Spinal cord (tissue), 10 donors: Measurements from ENCODE around the gene TMEM201. TPM values are rescaled to one million over a fixed set of nuclear protein-coding genes. Genes with fewer than 3 reads are reported as not detected.

ENCODE experiments used
- DNase-seq, 6 donors: peaks; one replicate each; pipeline versions ENCODE4 v3.0.0 to v3.0.0-alpha.2; 2013 to 2015; ENCODE audit warnings: low spot score in 6 of 6, low read depth in 4 of 6
- H3K27ac ChIP-seq: one replicate; pipeline ENCODE4 v1.5.1; 2013; ENCODE audit warnings: low read depth, low read length, control low read depth
- H3K27me3 ChIP-seq: one replicate; pipeline ENCODE4 v1.6.1; 2013; ENCODE audit warnings: low read length; ENCODE audit not compliant: control insufficient read depth, insufficient read depth
- H3K36me3 ChIP-seq: one replicate; pipeline ENCODE4 v1.6.1; 2013; ENCODE audit warnings: low read length; ENCODE audit not compliant: control insufficient read depth, insufficient read depth
- H3K4me1 ChIP-seq: one replicate; pipeline ENCODE4 v1.6.1; 2013; ENCODE audit warnings: low read length; ENCODE audit not compliant: control insufficient read depth, insufficient read depth
- H3K4me3 ChIP-seq: one replicate; pipeline ENCODE4 v1.5.1; 2013; ENCODE audit warnings: low read depth, low read length, control low read depth
- H3K9me3 ChIP-seq: one replicate; pipeline ENCODE4 v1.6.1; 2013; ENCODE audit warnings: low read length; ENCODE audit not compliant: control insufficient read depth, insufficient read depth
- WGBS: methylation state at CpG from one replicate; pipeline ENCODE4 v1.1.5; 2013; ENCODE audit warnings: missing lambda C conversion rate; ENCODE audit not compliant: insufficient coverage; 5-methylcytosine and 5-hydroxymethylcytosine counted together
- polyA plus RNA-seq, 2 donors: library from polyadenylated mRNA; unstranded; fragments of 120-200 nt; gene quantifications; one replicate each; pipeline ENCODE4 v1.2.1, GENCODE V29; 2013; ENCODE audit not compliant: insufficient read length in 2 of 2
- total RNA-seq, 2 donors: library from RNA; depleted of rRNA in 1 of 2; stranded (reverse); fragments of 120-200 nt in 1 of 2; fragments of >200 nt in 1 of 2; gene quantifications; one replicate each; pipeline versions ENCODE4 v1.2.3 to v1.2.4, GENCODE V29; 2013 to 2014
- donor health status: healthy.

TMEM201 gene
- total and polyA plus RNA-seq, 4 donors, result 7.2 to 27.7 (median 16.7) TPM

GRCh38 chr1:9576903-9577302 lies 11.8 kb upstream of the TMEM201 start:
- no peaks in the 10 kb centered on the region for H3K27me3 ChIP-seq
- no peaks in the 10 kb centered on the region for H3K9me3 ChIP-seq
- H3K4me1 ChIP-seq, result no peaks in the 10 kb centered on the region
- DNase-seq, result no peak
- H3K4me3 ChIP-seq, result no peak overlapping the region
- peaks cover 37% of the 10 kb centered on the region for H3K36me3 ChIP-seq
- WGBS, result 94% methylated on average over 6 of the region's 6 CpGs
- H3K27ac ChIP-seq, result no peak overlapping the region

- Histone ChIP-seq H3K4me3 (no peak overlapping the region), H3K27ac (no peak overlapping the region), H3K4me1 (no peaks in the 10 kb centered on the region), H3K27me3 (no peaks in the 10 kb centered on the region), H3K9me3 (no peaks in the 10 kb centered on the region), H3K36me3 (peaks cover 34% of the 10 kb centered on the region)
- no peak for DNase-seq
- 97% methylated on average over 5 of the region's 5 CpGs for WGBS
Measured at GRCh38 chr1:9577423-9577822, 11.3 kb upstream of the TMEM201 start.

- H3K27ac ChIP-seq, result no peak overlapping the region
- H3K4me3 ChIP-seq, result no peak overlapping the region
- no peaks in the 10 kb centered on the region for H3K4me1 ChIP-seq
- peaks cover 50% of the 10 kb centered on the region for H3K36me3 ChIP-seq
- DNase-seq, result no peak
- H3K9me3 ChIP-seq, result no peaks in the 10 kb centered on the region
- WGBS, result 92% methylated on average over 1 of the region's 2 CpGs
- no peaks in the 10 kb centered on the region for H3K27me3 ChIP-seq
Measured at GRCh38 chr1:9580942-9581341, 7.8 kb upstream of the TMEM201 start.

DNA sequence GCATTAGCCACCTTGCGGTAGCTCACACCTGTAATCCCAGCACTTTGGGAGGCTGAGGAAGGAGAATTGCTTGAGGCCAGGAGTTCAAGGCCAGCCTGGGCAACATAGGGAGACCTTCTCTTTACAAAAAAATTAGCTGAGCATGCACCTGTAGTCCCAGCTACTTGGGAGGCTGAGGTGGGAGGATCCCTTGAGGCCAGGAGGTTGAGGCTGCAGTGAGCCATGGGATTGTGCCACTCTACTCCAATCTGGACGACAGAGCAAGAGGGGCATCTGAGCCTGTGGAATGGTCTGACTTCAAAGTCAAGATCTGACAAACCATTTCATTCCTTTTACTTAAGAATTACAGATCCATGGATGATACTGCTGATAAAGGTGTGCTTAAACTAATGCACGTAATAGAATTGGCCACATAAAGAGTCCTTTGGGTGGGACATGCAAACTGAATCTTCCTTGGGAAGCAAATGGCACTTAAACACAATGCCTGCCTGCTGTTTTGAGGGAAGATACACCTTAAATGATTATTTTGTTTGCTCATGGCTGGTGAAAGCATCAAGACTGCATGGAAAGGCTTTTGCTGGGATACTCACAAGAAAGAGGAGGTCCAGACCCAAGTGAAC lies 2.5 kb upstream of the TMEM201 start:
- Histone ChIP-seq H3K27ac (no peak overlapping the region), H3K4me3 (no peak overlapping the region), H3K27me3 (no peaks in the 10 kb centered on the region), H3K9me3 (no peaks in the 10 kb centered on the region), H3K36me3 (peaks cover 25% of the 10 kb centered on the region), H3K4me1 (peaks cover 20% of the 10 kb centered on the region)
- DNase-seq, result no peak
- WGBS, result 83% methylated on average over 2 of the region's 3 CpGs

GRCh38 chr1:9589144-9589718 lies 520 bp downstream of the TMEM201 start:
- 0% methylated on average over 63 of the region's 63 CpGs for WGBS
- peak in 2 of 6 donors; percentile 67 to 68 for DNase-seq
- H3K27me3 ChIP-seq, result no peaks in the 10 kb centered on the region

GRCh38 chr1:9589719-9590157 lies 1.0 kb downstream of the TMEM201 start:
- DNase-seq, result no peak

More at GRCh38 chr1:9589144-9589718, 520 bp downstream of the TMEM201 start:
- peak overlapping the region; percentile 63 for H3K4me3 ChIP-seq
- peaks cover 50% of the 10 kb centered on the region for H3K4me1 ChIP-seq
- no peaks in the 10 kb centered on the region for H3K9me3 ChIP-seq
- peak overlapping the region; percentile 71 for H3K27ac ChIP-seq
- peaks cover 29% of the 10 kb centered on the region for H3K36me3 ChIP-seq

DNA sequence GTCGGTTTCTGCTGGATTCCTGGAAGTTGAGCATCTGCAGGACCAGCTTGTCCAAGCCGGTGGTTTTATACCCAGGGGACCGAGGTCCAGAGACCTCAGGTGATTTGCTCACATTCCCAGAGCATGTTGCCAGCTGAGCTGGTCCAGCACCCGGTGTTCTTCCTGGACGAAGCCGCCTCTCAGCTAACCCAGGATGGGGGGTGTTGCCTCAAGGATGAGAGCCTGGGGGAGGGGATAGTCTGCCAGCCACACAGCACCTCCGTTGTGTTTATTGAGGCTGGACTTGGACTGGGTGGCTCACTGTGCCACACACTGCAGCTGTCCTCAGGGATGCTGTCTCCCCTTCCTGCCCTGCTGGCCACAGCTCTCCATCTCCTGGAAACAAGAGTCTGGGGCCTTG lies 1.5 kb downstream of the TMEM201 start:
- Histone ChIP-seq H3K27ac (no peak overlapping the region), H3K9me3 (no peaks in the 10 kb centered on the region), H3K4me1 (peaks cover 60% of the 10 kb centered on the region), H3K36me3 (peaks cover 32% of the 10 kb centered on the region), H3K4me3 (peak overlapping the region; percentile 63), H3K27me3 (no peaks in the 10 kb centered on the region)
- WGBS, result 48% methylated on average over 6 of the region's 7 CpGs
- DNase-seq, result peak in 1 of 6 donors; percentile 34

More at GRCh38 chr1:9589719-9590157, 1.0 kb downstream of the TMEM201 start:
- peaks cover 28% of the 10 kb centered on the region for H3K36me3 ChIP-seq
- H3K4me1 ChIP-seq, result peaks cover 55% of the 10 kb centered on the region
- WGBS, result 0% methylated on average over 6 of the region's 6 CpGs
- H3K4me3 ChIP-seq, result peak overlapping the region; percentile 63
- H3K9me3 ChIP-seq, result no peaks in the 10 kb centered on the region
- H3K27me3 ChIP-seq, result no peaks in the 10 kb centered on the region
- peak overlapping the region; percentile 71 for H3K27ac ChIP-seq

DNA sequence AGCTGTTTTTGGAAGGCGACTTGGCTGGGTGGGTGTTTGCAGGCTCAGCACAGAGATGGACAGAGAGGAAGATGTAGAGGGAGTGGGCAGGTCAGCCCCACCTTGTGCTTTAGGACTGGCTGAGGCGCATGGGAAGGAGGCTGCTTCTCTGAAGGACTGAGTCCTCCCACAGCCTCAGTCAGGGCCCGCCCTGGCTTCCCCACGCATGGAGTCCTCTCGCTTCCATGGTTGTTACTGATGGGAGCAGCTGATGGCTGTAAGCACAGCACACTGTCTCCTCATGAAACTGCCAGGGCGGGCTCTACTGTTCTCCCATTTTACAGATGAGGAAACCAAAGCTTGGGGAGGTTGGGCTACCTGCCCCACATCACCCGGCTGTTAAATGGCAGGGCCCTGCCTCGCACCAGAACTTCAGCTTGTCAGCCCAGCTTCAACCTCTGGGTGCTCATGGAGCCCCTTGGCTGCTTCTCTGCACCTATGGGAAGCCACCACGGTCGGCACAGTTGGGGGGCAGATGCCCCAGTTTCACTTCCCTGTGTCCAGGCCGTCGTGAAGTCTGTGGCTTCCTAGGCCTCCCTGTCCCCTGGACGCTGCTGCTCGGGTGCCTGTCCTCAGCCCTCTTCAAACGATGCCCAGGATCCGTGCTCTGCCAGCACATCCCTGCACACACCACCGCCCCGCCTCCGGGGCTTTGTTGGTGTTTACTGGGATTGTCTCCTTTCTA lies 2.4 kb downstream of the TMEM201 start:
- H3K4me1 ChIP-seq, result peaks cover 65% of the 10 kb centered on the region
- 73% methylated on average over 11 of the region's 19 CpGs for WGBS
- no peak overlapping the region for H3K27ac ChIP-seq

GRCh38 chr1:9591669-9592509 lies 3.2 kb downstream of the TMEM201 start:
- peak in 2 of 6 donors; percentile 34 to 36 for DNase-seq
- Histone ChIP-seq H3K4me3 (no peak overlapping the region), H3K27ac (no peak overlapping the region), H3K9me3 (no peaks in the 10 kb centered on the region), H3K27me3 (no peaks in the 10 kb centered on the region), H3K4me1 (peaks cover 65% of the 10 kb centered on the region), H3K36me3 (peaks cover 42% of the 10 kb centered on the region)
- WGBS, result 43% methylated on average over 22 of the region's 22 CpGs

More for the DNA sequence above, 2.4 kb downstream of the TMEM201 start:
- peaks cover 37% of the 10 kb centered on the region for H3K36me3 ChIP-seq
- H3K9me3 ChIP-seq, result no peaks in the 10 kb centered on the region
- DNase-seq, result no peak
- no peaks in the 10 kb centered on the region for H3K27me3 ChIP-seq
- H3K4me3 ChIP-seq, result no peak overlapping the region
